H1 (cell line): ENCODE measurements around the gene TMEM50A.
"Not testable (repeated sequence)": the region's sequence is repeated elsewhere in the genome, so short reads cannot be mapped to it uniquely, and the experiment has no call there.

Experiments used
- CBX5 ChIP-seq: fragments of 300-800, 300-1000 bp; sonication (generic); IDR thresholded peaks from 2 replicates; pipeline ENCODE4 v1.7.1; 2016; ENCODE audit warnings: antibody characterized with exemption, low read length, low read depth
- JUND ChIP-seq: IDR thresholded peaks from 2 replicates; pipeline ENCODE4 v1.6.1; 2011; ENCODE audit warnings: mild to moderate bottlenecking, improper control_type of control experiment, low read length
- MAFK ChIP-seq: IDR thresholded peaks from 2 replicates; pipeline ENCODE4 v1.6.1; 2012; ENCODE audit warnings: low read depth, mild to moderate bottlenecking, improper control_type of control experiment, low read length
- POLR2A ChIP-seq, 2 experiments: IDR thresholded peaks; 1 replicate in 1 of 2; 2 replicates in 1 of 2; pipeline ENCODE4 v1.6.1; 2011; ENCODE audit warnings: low read depth in 2 of 2, low read length in 2 of 2, mild to moderate bottlenecking in 2 of 2; ENCODE audit errors: control extremely low read depth in 1 of 2
- TEAD4 ChIP-seq: IDR thresholded peaks from 2 replicates; pipeline ENCODE4 v1.6.1; 2012; ENCODE audit warnings: low read depth, low read length, inconsistent platforms, mixed read lengths
- TF ChIP-seq, protein P1 (sequence below), 3 experiments: IDR thresholded peaks; 1 replicate in 2 of 3; 2 replicates in 1 of 3; pipeline versions ENCODE4 v1.5.1 to v1.6.1; 2011; ENCODE audit warnings: low read length in 3 of 3, mild to moderate bottlenecking in 3 of 3, inconsistent platforms in 2 of 3, low read depth in 1 of 3, moderate library complexity in 1 of 3; ENCODE audit not compliant: insufficient read depth in 1 of 3; ENCODE audit errors: control extremely low read depth in 1 of 3

- TF ChIP-seq POLR2A (IDR thresholded peaks at IDR 0.05; ENCODE audit: control extremely low read depth in 1 of 2, low read depth in 2 of 2, low read length in 2 of 2); JUND; CBX5; TEAD4; MAFK: not testable (repeated sequence)
- TF ChIP-seq, protein P1, sequence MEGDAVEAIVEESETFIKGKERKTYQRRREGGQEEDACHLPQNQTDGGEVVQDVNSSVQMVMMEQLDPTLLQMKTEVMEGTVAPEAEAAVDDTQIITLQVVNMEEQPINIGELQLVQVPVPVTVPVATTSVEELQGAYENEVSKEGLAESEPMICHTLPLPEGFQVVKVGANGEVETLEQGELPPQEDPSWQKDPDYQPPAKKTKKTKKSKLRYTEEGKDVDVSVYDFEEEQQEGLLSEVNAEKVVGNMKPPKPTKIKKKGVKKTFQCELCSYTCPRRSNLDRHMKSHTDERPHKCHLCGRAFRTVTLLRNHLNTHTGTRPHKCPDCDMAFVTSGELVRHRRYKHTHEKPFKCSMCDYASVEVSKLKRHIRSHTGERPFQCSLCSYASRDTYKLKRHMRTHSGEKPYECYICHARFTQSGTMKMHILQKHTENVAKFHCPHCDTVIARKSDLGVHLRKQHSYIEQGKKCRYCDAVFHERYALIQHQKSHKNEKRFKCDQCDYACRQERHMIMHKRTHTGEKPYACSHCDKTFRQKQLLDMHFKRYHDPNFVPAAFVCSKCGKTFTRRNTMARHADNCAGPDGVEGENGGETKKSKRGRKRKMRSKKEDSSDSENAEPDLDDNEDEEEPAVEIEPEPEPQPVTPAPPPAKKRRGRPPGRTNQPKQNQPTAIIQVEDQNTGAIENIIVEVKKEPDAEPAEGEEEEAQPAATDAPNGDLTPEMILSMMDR (IDR thresholded peaks at IDR 0.05; ENCODE audit: control extremely low read depth in 1 of 3, insufficient read depth in 1 of 3, low read depth in 1 of 3, low read length in 3 of 3), result not testable (repeated sequence)
Measured at GRCh38 chr1:25309486-25309885, 28.6 kb upstream of the TMEM50A start.
